Spleen (tissue), 7 donors: Measurements from ENCODE around the gene MAGEA6.

Experiments
- CTCF ChIP-seq, 11 experiments: fragments of 200-600 bp in 7 of 11; fragments of 450-650 bp in 4 of 11; sonication (generic) in 4 of 11; IDR thresholded peaks in 8 of 11; conservative IDR thresholded peaks in 3 of 11; 1 replicate in 7 of 11; 2 replicates in 4 of 11; pipeline versions ENCODE4 v1.4.0 to v1.8.0; 2016 to 2021; ENCODE audit warnings: antibody characterized with exemption in 11 of 11, inconsistent platforms in 4 of 11, mild to moderate bottlenecking in 1 of 11
- POLR2A ChIP-seq, 3 donors: fragments of 450-650 bp; IDR thresholded peaks; one replicate each; pipeline ENCODE4 v1.5.1; 2017; ENCODE audit warnings: antibody characterized with exemption in 3 of 3, mild to moderate bottlenecking in 1 of 3
- POLR2AphosphoS5 ChIP-seq, 3 donors: sonication (generic); formaldehyde crosslinking; IDR thresholded peaks; one replicate each; pipeline ENCODE4 v1.5.1; 2017; ENCODE audit warnings: antibody characterized with exemption in 3 of 3
- donor health status: DM: no; HTN: no; CAD: no; lungs with moderate emphysema.
- donor health status: DM: no; HTN: no; CAD: no.
- donor health status: DM: no; HTN: no; CAD: no.

DNA sequence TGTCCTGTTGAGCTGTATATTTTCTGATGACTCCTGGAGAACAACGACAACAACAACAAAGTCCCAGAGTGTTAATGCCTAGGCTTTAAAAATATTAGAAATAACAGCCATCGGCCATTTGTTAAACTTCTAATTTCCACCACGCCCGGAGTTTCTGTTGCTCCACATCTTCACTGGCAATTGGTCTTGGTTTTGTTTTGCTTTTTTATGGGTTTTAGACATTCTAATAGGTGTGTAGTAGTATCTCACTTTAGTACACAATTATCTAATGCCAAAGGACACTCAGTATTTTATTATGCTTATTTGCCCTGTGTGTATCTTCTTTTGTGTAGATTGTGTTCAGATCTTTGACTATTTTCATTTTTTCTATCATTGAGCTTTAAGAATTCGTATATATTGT, 30.9 kb downstream of the MAGEA6 start:
- TF ChIP-seq CTCF (IDR thresholded peaks at IDR 0.05 in 8 of 11, conservative IDR thresholded peaks at IDR 0.05 in 3 of 11) (no peak), POLR2A (IDR thresholded peaks at IDR 0.05) (no peak), POLR2AphosphoS5 (IDR thresholded peaks at IDR 0.05) (no peak)
